ENCODE results near the gene ELOVL7. TPM values are rescaled to one million over a fixed set of nuclear protein-coding genes. Genes with fewer than 3 reads are reported as not detected.
"Not testable (repeated sequence)": the region's sequence is repeated elsewhere in the genome, so short reads cannot be mapped to it uniquely, and the experiment has no call there.

ELOVL7 gene
- total RNA-seq, 2 experiments from 2014 or later, result 0.42 to 0.99 TPM

DNA sequence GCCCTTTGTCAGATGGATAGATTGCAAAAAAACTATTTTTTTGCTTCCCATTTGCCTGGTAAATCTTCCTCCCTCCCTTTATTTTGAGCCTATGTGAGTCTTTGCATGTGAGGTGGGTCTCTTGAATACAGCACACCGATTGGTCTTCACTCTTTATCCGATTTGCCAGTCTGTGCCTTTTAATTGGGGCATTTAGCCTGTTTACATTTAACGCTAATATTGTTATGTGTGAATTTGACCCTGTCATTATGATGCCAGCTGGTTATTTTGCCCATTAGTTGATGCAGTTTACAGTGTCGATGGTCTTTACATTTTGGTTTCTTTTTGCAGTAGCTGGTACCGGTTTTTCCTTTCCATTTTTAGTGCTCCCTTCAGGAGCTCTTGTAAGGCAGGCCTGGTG, 131.1 kb downstream of the ELOVL7 start:
- CTCF ChIA-PET, result no interaction called here
- H3K36me3 Mint-ChIP-seq (ENCODE audit: low read depth), result no peaks in the 10 kb centered on the region
- H3K9me3 Mint-ChIP-seq, result peaks cover 15% of the 10 kb centered on the region
- peaks cover 13% of the 10 kb centered on the region for H3K27me3 Mint-ChIP-seq
- no peak for DNase-seq
- no peak overlapping the region for H3K4me3 Mint-ChIP-seq
- H3K4me1 Mint-ChIP-seq, result peaks cover 2% of the 10 kb centered on the region
- POLR2A ChIA-PET, result no interaction called here
- H3K27ac Mint-ChIP-seq, result no peak overlapping the region

DNA sequence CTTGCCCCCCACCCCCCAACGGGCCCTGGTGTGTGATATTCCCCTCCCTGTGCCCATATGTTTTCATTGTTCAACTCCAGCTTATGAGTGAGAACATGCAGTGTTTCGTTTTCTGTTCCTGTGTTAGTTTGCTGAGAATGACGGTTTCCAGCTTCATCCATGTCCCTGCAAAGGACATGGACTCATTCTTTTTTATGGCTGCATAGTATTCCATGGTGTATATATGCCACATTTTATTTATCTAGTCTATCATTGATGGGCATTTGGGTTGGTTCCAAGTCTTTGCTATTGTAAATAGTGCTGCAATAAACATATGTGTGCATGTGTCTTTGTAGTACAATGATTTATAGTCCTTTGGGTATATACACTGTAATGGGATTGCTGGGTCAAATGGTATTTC, 132.2 kb downstream of the ELOVL7 start:
- H3K4me3 Mint-ChIP-seq; DNase-seq; CTCF ChIA-PET; H3K9me3 Mint-ChIP-seq; POLR2A ChIA-PET; H3K36me3 Mint-ChIP-seq (ENCODE audit: low read depth); H3K4me1 Mint-ChIP-seq; H3K27me3 Mint-ChIP-seq; H3K27ac Mint-ChIP-seq: not testable (repeated sequence)

DNA sequence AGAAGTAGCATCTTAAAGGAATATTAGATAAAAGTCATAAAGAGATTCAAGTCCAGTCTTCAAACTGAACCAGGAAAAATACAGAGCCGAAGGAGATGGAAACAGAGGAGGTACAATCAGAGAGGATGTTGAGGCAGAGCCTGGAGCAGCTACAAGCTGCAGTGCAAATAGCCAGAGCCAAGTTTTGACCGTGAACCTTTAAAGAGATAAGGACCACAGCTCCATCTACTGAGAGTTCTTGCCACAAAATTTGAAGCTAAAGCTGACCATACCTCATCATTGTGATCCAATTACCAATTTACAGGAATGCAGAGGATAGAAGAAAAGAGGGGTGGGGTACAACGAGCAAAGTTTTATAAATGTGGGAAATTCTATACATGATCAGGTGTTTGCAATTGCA, 133.7 kb downstream of the ELOVL7 start:
- peaks cover 2% of the 10 kb centered on the region for H3K4me1 Mint-ChIP-seq

DNA sequence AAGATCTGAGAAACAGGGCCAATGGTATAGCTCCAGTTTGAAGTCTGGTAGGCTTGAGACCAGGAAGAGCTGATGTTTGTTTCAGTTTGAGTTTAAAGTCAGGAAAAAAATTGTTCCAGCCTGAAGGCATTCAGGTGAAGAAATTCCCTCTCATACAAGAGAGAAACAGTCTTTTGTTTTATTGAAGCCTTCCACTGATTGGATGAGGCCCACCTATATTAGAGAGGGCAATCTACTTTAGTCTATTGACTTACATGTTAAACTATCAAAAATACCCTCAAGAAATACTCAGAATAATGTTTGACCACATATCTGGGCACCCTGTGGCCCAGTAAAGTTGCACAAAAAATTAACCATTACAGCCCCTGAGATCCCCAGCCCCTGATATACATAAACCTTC, 138.9 kb downstream of the ELOVL7 start:
- Mint-ChIP-seq H3K27me3 (peaks cover 22% of the 10 kb centered on the region), H3K9me3 (no peaks in the 10 kb centered on the region), H3K27ac (no peak overlapping the region), H3K4me1 (peaks cover 14% of the 10 kb centered on the region), H3K4me3 (no peak overlapping the region), H3K36me3 (ENCODE audit: low read depth) (no peaks in the 10 kb centered on the region)
- ChIA-PET POLR2A (no interaction called here), CTCF (no interaction called here)
- no peak for DNase-seq

More for the DNA sequence above, 133.7 kb downstream of the ELOVL7 start:
- CTCF ChIA-PET, result no interaction called here
- H3K36me3 Mint-ChIP-seq (ENCODE audit: low read depth), result no peaks in the 10 kb centered on the region
- peaks cover 9% of the 10 kb centered on the region for H3K27me3 Mint-ChIP-seq
- no peak for DNase-seq
- H3K9me3 Mint-ChIP-seq, result peaks cover 9% of the 10 kb centered on the region
- H3K27ac Mint-ChIP-seq, result no peak overlapping the region
- POLR2A ChIA-PET, result interaction anchor here (1.1 kb wide), 1 partner anchor 11 kb away, joined by 6 read pairs; the partner anchor contains the start of gene DEPDC1B
- no peak overlapping the region for H3K4me3 Mint-ChIP-seq

DNA sequence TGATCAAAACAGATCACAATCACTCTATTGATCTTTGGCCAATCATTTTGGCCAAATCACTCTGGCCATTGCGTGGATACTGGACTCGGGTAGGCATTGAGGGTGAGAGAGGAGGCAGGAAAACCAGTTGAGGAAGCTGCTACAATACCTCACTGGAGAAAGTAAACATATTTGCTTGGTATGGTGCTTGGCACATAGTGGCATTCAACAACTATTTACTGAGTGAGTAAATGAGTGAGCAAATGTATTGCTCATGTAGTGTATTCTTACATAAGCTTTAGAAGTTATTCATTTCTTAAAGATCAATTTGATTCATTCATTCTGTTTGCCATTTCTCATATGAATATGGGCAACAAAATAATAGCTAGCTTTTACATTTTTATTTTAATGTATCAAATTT, 140.1 kb downstream of the ELOVL7 start:
- Mint-ChIP-seq H3K27me3 (peaks cover 22% of the 10 kb centered on the region), H3K36me3 (ENCODE audit: low read depth) (peaks cover 2% of the 10 kb centered on the region), H3K27ac (no peak overlapping the region), H3K9me3 (no peaks in the 10 kb centered on the region), H3K4me1 (peaks cover 17% of the 10 kb centered on the region), H3K4me3 (no peak overlapping the region)
- no peak for DNase-seq
- ChIA-PET POLR2A (no interaction called here), CTCF (interaction anchor here (1.2 kb wide), 1 partner anchor 11 kb away, joined by 3 read pairs; no protein-coding TSS in a partner anchor)

Other genes with a start within 250 kb of the ELOVL7 start
- 10 to 100 TPM; 46.7 to 51.1 TPM for gene DEPDC1B, start 144.1 kb downstream of the ELOVL7 start, total RNA-seq
- gene ERCC8, start 100.8 kb upstream of the ELOVL7 start, total RNA-seq, result 1 to 10 TPM; 9.9 to 10.0 TPM
- gene NDUFAF2, start 100.9 kb upstream of the ELOVL7 start, total RNA-seq, result 10 to 100 TPM; 18.9 to 22.3 TPM